OCI-LY3 (cell line): ENCODE data around the gene HSD11B1.

ENCODE experiments used
- H2AFZ ChIP-seq: fragments of 200-600, 300-600 bp; shearing (Covaris generic); 2 replicates; pipeline ENCODE4 v1.6.0; 2014; ENCODE audit warnings: antibody characterized with exemption, low read depth, low read length
- H3K27ac ChIP-seq: fragments of 200-600, 300-600 bp; sonication (generic); 2 replicates; pipeline ENCODE4 v1.5.1; 2014; ENCODE audit warnings: mild to moderate bottlenecking, low read length, moderate library complexity, mixed read lengths
- H3K27me3 ChIP-seq: fragments of 200-600, 300-600 bp; sonication (generic); 2 replicates; pipeline ENCODE4 v1.6.1; 2014; ENCODE audit warnings: low read depth, low read length, mixed read lengths
- H3K36me3 ChIP-seq: fragments of 200-600, 300-600 bp; sonication (generic); replicated peaks from 2 replicates; pipeline ENCODE3; 2014; ENCODE audit warnings: low read depth, low read length, mixed read lengths
- H3K4me1 ChIP-seq: fragments of 300-600, 200-600 bp; sonication (generic); 2 replicates; pipeline ENCODE4 v1.6.1; 2014; ENCODE audit warnings: low read length, mixed read lengths
- H3K4me2 ChIP-seq: fragments of 200-600, 300-600 bp; sonication (generic); 2 replicates; pipeline ENCODE4 v1.6.1; 2014; ENCODE audit warnings: low read length, mixed read lengths
- H3K4me3 ChIP-seq: fragments of 300-600, 200-600 bp; sonication (generic); 2 replicates; pipeline ENCODE4 v1.5.1; 2014; ENCODE audit warnings: antibody characterized with exemption, mild to moderate bottlenecking, low read length, moderate library complexity
- H3K79me2 ChIP-seq: fragments of 300-600, 200-600 bp; shearing (Covaris generic); 2 replicates; pipeline ENCODE4 v1.6.1; 2014; ENCODE audit warnings: mild to moderate bottlenecking, low read length, mixed read lengths
- H3K9ac ChIP-seq: fragments of 300-600, 200-600 bp; shearing (Covaris generic); 2 replicates; pipeline ENCODE4 v1.6.0; 2014; ENCODE audit warnings: mild to moderate bottlenecking, low read length, moderate library complexity
- H3K9me3 ChIP-seq: fragments of 200-600, 300-600 bp; shearing (Covaris generic); 2 replicates; pipeline ENCODE4 v1.6.1; 2014; ENCODE audit warnings: low read length, mixed read lengths; ENCODE audit not compliant: insufficient read depth
- H4K20me1 ChIP-seq: fragments of 200-600, 300-600 bp; sonication (generic); 2 replicates; pipeline ENCODE4 v1.6.1; 2016; ENCODE audit warnings: low read length, mixed read lengths; ENCODE audit not compliant: insufficient read depth
- EZH2phosphoT487 ChIP-seq: fragments of 200-600 bp; shearing (Covaris generic); IDR thresholded peaks from 2 replicates; pipeline ENCODE4 v1.6.1; 2018; ENCODE audit warnings: antibody characterized with exemption, mixed run types, low read depth
- TF ChIP-seq, protein P1 (sequence below): fragments of 200-600, 300-600 bp; sonication (generic); IDR thresholded peaks from 2 replicates; pipeline ENCODE4 v1.5.1; 2014; ENCODE audit warnings: antibody characterized with exemption, low read length, low read depth

Gene HSD11B1

DNA sequence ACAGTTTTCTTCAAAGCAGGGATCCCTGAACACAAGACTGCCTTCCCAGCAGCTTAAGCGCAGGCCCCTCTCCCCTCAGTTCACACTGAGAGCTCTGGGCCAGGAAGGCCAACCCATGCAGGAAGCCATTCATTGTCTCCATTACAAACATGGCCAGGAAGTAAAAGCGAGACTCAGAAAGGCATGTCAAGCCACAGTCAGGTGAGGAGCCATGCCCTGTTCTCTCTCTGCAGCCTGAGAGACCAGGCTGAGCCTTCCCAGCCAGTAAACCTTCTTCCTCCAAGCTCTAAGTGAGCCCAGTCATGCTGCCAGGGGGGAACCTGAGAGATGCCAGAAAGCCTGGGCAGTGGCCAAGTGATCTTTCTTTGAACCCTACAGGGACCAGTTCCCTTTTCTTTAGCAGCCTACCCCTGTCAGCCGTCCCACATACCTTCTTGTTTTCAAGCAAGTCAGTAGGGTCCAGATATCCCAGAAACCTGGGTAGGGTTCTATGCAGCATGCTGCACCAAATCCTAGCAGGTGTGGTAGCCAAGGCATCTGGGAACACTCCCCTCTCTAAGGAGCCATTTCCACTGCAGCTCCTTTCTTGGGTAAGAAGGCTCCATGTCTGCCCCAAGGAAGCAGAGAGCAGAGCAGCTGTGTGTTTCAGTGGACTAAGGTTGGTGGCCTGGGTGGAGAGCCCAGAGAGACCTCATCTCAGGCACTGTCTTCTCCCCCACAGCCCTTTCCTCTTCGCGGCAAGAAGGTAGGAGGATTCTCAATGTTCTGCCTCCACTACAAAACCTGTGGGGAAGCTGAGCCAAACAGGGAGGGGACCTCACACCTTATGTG, 52.2 kb downstream of the HSD11B1 start:
- Histone ChIP-seq H3K9ac (peak overlapping the region; percentile 86), H3K4me2 (peak overlapping the region; percentile 98), H3K9me3 (no peaks in the 10 kb centered on the region), H2AFZ (peak overlapping the region; percentile 17; the same call in 1 of the 2 replicates), H4K20me1 (no peaks in the 10 kb centered on the region), H3K4me3 (peak overlapping the region; percentile 80), H3K4me1 (peaks cover 55% of the 10 kb centered on the region), H3K27me3 (no peaks in the 10 kb centered on the region), H3K27ac (peak overlapping the region; percentile 88), H3K79me2 (peaks cover 12% of the 10 kb centered on the region; the same call in 1 of the 2 replicates), H3K36me3 (peaks cover 15% of the 10 kb centered on the region)
- TF ChIP-seq, protein P1, sequence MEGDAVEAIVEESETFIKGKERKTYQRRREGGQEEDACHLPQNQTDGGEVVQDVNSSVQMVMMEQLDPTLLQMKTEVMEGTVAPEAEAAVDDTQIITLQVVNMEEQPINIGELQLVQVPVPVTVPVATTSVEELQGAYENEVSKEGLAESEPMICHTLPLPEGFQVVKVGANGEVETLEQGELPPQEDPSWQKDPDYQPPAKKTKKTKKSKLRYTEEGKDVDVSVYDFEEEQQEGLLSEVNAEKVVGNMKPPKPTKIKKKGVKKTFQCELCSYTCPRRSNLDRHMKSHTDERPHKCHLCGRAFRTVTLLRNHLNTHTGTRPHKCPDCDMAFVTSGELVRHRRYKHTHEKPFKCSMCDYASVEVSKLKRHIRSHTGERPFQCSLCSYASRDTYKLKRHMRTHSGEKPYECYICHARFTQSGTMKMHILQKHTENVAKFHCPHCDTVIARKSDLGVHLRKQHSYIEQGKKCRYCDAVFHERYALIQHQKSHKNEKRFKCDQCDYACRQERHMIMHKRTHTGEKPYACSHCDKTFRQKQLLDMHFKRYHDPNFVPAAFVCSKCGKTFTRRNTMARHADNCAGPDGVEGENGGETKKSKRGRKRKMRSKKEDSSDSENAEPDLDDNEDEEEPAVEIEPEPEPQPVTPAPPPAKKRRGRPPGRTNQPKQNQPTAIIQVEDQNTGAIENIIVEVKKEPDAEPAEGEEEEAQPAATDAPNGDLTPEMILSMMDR = no peak
- no peak for TF ChIP-seq EZH2phosphoT487

DNA sequence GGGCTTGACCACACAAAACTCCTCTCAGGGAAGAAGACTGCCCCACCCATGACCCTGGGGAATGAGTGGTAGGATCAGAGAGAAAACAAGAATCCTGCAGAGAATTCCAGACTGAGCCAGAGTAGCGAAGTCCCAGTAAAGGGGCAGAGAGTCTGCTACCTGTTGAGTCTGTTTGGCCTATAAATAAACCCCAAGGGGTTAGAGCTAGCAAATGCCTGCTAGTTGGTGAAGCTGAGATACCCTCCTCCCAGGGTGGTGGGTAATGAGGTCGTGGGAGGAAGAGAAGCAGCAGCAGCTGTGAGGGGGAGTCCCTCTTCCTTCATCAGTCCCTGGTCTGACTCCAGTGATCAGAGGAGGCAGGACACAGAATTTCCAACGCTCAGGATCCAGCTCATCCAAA, 53.8 kb downstream of the HSD11B1 start:
- peaks cover 12% of the 10 kb centered on the region; the same call in 1 of the 2 replicates for H3K79me2 ChIP-seq
- TF ChIP-seq EZH2phosphoT487 = no peak
- TF ChIP-seq, protein P1 = no peak
- H3K9me3 ChIP-seq = no peaks in the 10 kb centered on the region
- H2AFZ ChIP-seq = no peak overlapping the region
- H3K4me1 ChIP-seq = peaks cover 53% of the 10 kb centered on the region
- H3K27me3 ChIP-seq = no peaks in the 10 kb centered on the region
- H3K9ac ChIP-seq = no peak overlapping the region
- H3K36me3 ChIP-seq = peaks cover 24% of the 10 kb centered on the region
- no peak overlapping the region for H3K4me2 ChIP-seq
- H3K27ac ChIP-seq = no peak overlapping the region
- H3K4me3 ChIP-seq = no peak overlapping the region
- H4K20me1 ChIP-seq = no peaks in the 10 kb centered on the region

DNA sequence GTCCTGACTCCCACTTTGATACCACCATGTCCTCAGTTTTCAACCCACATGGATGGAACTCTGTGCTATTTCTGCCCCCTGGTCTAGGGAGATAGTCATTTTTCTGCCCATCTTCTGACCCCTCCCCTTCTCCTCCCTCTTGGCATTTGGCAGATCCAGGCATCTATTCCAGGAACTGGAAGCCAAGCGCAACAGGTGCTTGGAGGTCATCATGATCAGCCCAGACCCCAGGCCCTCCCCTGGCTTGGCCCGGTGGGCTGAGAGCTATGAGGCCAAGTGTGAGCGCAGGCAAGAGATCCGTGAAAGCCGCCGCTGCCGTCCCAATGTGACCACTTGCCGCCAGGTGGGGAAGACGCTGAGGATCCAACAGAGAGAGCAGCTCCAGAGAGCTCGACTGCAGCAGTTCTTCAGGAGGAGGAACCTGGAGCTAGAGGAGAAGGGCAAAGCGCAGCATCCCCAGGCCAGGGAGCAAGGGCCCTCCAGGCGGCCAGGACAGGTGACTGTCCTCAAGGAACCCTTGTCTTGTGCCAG, 55.2 kb downstream of the HSD11B1 start:
- Histone ChIP-seq H3K4me1 (peaks cover 52% of the 10 kb centered on the region), H3K36me3 (peaks cover 31% of the 10 kb centered on the region)

More for the DNA sequence above, 55.2 kb downstream of the HSD11B1 start:
- H3K27ac ChIP-seq = no peak overlapping the region
- no peaks in the 10 kb centered on the region for H4K20me1 ChIP-seq
- H3K4me3 ChIP-seq = no peak overlapping the region
- peaks cover 12% of the 10 kb centered on the region; the same call in 1 of the 2 replicates for H3K79me2 ChIP-seq
- TF ChIP-seq, protein P1 = no peak
- no peak for TF ChIP-seq EZH2phosphoT487
- H3K27me3 ChIP-seq = no peaks in the 10 kb centered on the region
- no peak overlapping the region for H3K9ac ChIP-seq
- H3K4me2 ChIP-seq = no peak overlapping the region
- no peak overlapping the region for H2AFZ ChIP-seq
- no peaks in the 10 kb centered on the region for H3K9me3 ChIP-seq
